Endothelial cell of umbilical vein (primary cell): ENCODE data around the gene PSG6. TPM values are rescaled to one million over a fixed set of nuclear protein-coding genes. Genes with fewer than 3 reads are reported as not detected.
"Not testable (repeated sequence)": the region's sequence is repeated elsewhere in the genome, so short reads cannot be mapped to it uniquely, and the experiment has no call there.

Experiments used
- BruUV-seq: library from RNA; stranded (reverse); fragments of 400-500 nt; replicated peaks from 2 replicates; lab custom pipeline; 2021; lab: Mats Ljungman, UMichigan
- CTCF ChIA-PET: fragments of 300-600, 350-600 bp; sonication (Branson Sonifier 250); formaldehyde crosslinking; loops from one replicate; lab custom pipeline; 2021; ENCODE audit warnings: antibody characterized with exemption, inconsistent platforms; lab: Charles Lee
- POLR2A ChIA-PET: fragments of 300-600, 350-600 bp; sonication (Branson Sonifier 250); formaldehyde crosslinking; loops from one replicate; lab custom pipeline; 2021; ENCODE audit warnings: antibody characterized with exemption, inconsistent platforms; lab: Charles Lee
- DNase-seq: peaks from one replicate; pipeline ENCODE4 v3.0.0-alpha.2; 2011; ENCODE audit warnings: low read depth, low spot score
- FAIRE-seq: peaks from 2 replicates; lab custom pipeline; 2011; peaks lifted over from hg19 to GRCh38; lab: Jason Lieb, UNC
- H2AFZ ChIP-seq: 2 replicates; pipeline ENCODE4 v1.6.0; 2012; ENCODE audit warnings: low read depth, low read length, control low read depth, inconsistent platforms
- H3K27ac ChIP-seq: 2 replicates; pipeline ENCODE4 v1.5.1; 2011; ENCODE audit warnings: low read depth, mild to moderate bottlenecking, control low read depth, low read length, moderate library complexity; ENCODE audit not compliant: insufficient read depth
- H3K27me3 ChIP-seq, 2 experiments: 2 replicates each; pipeline versions ENCODE4 v1.6.0 to v1.6.1; 2011; ENCODE audit warnings: low read length in 2 of 2, mixed read lengths in 1 of 2; ENCODE audit not compliant: control insufficient read depth in 2 of 2, insufficient read depth in 2 of 2
- H3K36me3 ChIP-seq, 2 experiments: 2 replicates in 1 of 2; 3 replicates in 1 of 2; pipeline ENCODE4 v1.5.1; 2011; ENCODE audit warnings: low read length in 2 of 2, mild to moderate bottlenecking in 1 of 2, moderate library complexity in 1 of 2; ENCODE audit not compliant: control insufficient read depth in 2 of 2, insufficient read depth in 2 of 2; ENCODE audit errors: extremely low read depth in 1 of 2
- H3K4me1 ChIP-seq: 3 replicates; pipeline ENCODE4 v1.5.1; 2011; ENCODE audit warnings: mild to moderate bottlenecking, low read length; ENCODE audit not compliant: control insufficient read depth, insufficient read depth; ENCODE audit errors: extremely low read depth
- H3K4me2 ChIP-seq: 2 replicates; pipeline ENCODE4 v1.6.1; 2011; ENCODE audit warnings: low read length, control low read depth, mixed read lengths; ENCODE audit not compliant: insufficient read depth
- H3K4me3 ChIP-seq, 3 experiments: fragments of 200-600 bp in 1 of 3; sonication (generic), shearing (Covaris generic) in 1 of 3; replicated peaks in 1 of 3; 2 replicates each; pipeline ENCODE4 v1.5.1; 2011 to 2016; ENCODE audit warnings: control low read depth in 3 of 3, low read length in 3 of 3, mild to moderate bottlenecking in 2 of 3, inconsistent platforms in 1 of 3, low read depth in 1 of 3, moderate library complexity in 1 of 3; ENCODE audit not compliant: insufficient read depth in 1 of 3
- H3K79me2 ChIP-seq: 2 replicates; pipeline ENCODE4 v1.6.0; 2012; ENCODE audit warnings: low read length, inconsistent platforms; ENCODE audit not compliant: control insufficient read depth, insufficient read depth
- H3K9ac ChIP-seq: replicated peaks from 2 replicates; pipeline ENCODE3; 2011; ENCODE audit warnings: low read length, control low read depth; ENCODE audit not compliant: insufficient read depth; ENCODE audit errors: extremely low read depth
- H3K9me1 ChIP-seq: replicated peaks from 3 replicates; pipeline ENCODE4 v1.6.0; 2011; ENCODE audit warnings: mild to moderate bottlenecking, low read length; ENCODE audit not compliant: control insufficient read depth, insufficient read depth; ENCODE audit errors: extremely low read depth
- H3K9me3 ChIP-seq: replicated peaks from 2 replicates; pipeline ENCODE4 v1.5.1; 2012; ENCODE audit warnings: low read length, inconsistent platforms; ENCODE audit not compliant: control insufficient read depth, insufficient read depth
- H4K20me1 ChIP-seq: replicated peaks from 2 replicates; pipeline ENCODE3; 2011; ENCODE audit warnings: mild to moderate bottlenecking, low read length; ENCODE audit not compliant: control insufficient read depth, insufficient read depth; ENCODE audit errors: extremely low read depth
- CTCF ChIP-seq, 2 donors: IDR thresholded peaks; 1 replicate in 1 of 2; 2 replicates in 1 of 2; pipeline ENCODE4 v1.5.1; 2011; ENCODE audit warnings: low read length in 2 of 2, mild to moderate bottlenecking in 2 of 2, moderate library complexity in 2 of 2, control low read depth in 1 of 2, inconsistent platforms in 1 of 2, low read depth in 1 of 2; ENCODE audit not compliant: insufficient read depth in 1 of 2; ENCODE audit errors: extremely low read depth in 1 of 2
- EZH2 ChIP-seq: IDR thresholded peaks from 2 replicates; pipeline ENCODE4 v1.6.1; 2012; ENCODE audit warnings: borderline replicate concordance, low read depth, mild to moderate bottlenecking, moderate library complexity, low read length, inconsistent platforms; ENCODE audit not compliant: severe bottlenecking
- FOS ChIP-seq: IDR thresholded peaks from 2 replicates; pipeline ENCODE4 v1.6.1; 2011; ENCODE audit warnings: mild to moderate bottlenecking, low read length, moderate library complexity, borderline replicate concordance; ENCODE audit not compliant: insufficient read depth
- GATA2 ChIP-seq: IDR thresholded peaks from 2 replicates; pipeline ENCODE4 v1.7.0; 2011; ENCODE audit warnings: low read depth, mild to moderate bottlenecking, moderate library complexity, mixed read lengths, low read length; ENCODE audit not compliant: insufficient read length, insufficient read depth
- JUN ChIP-seq: IDR thresholded peaks from 2 replicates; pipeline ENCODE4 v1.6.1; 2011; ENCODE audit warnings: borderline replicate concordance, low read depth; ENCODE audit not compliant: insufficient read length, insufficient read depth
- MAX ChIP-seq: IDR thresholded peaks from 2 replicates; pipeline ENCODE4 v1.6.1; 2011; ENCODE audit not compliant: insufficient read depth, insufficient read length
- MYC ChIP-seq: IDR thresholded peaks from one replicate; pipeline ENCODE4 v1.6.1; 2011; ENCODE audit warnings: mild to moderate bottlenecking, low read depth, low read length
- POLR2A ChIP-seq: IDR thresholded peaks from 2 replicates; pipeline ENCODE4 v1.6.1; 2012; ENCODE audit warnings: low read depth, mild to moderate bottlenecking, control low read depth, low read length
- POLR2AphosphoS5 ChIP-seq: IDR thresholded peaks from 2 replicates; pipeline ENCODE4 v1.6.1; 2012; ENCODE audit warnings: low read depth, mild to moderate bottlenecking, control low read depth, low read length, moderate library complexity; ENCODE audit not compliant: insufficient read depth
- dilution Hi-C: fragments of 300-500 bp; cut with MboI; formaldehyde crosslinking; loops from one replicate; pipeline ENCODE4 v1.15.0; 2019; ENCODE audit warnings: low sequenced_read_pairs; ENCODE audit not compliant: extremely low pct_ligation_motif_present
- intact Hi-C: fragments of 100-400 bp; cut with micrococcal nuclease; formaldehyde crosslinking; loops from one replicate; pipeline ENCODE4 v1.10.0; 2022
- polyA plus RNA-seq, 4 experiments: library from polyadenylated mRNA; depleted of rRNA in 3 of 4; stranded (reverse) in 3 of 4; unstranded in 1 of 4; fragments of >200 nt; gene quantifications; 2 replicates each; pipeline versions ENCODE4 v1.2.1 to v1.2.3, GENCODE V29; 2011 to 2012; ENCODE audit warnings: missing spikeins in 1 of 4
- total RNA-seq: library from RNA; stranded (reverse); gene quantifications from 2 replicates; pipeline ENCODE4 v1.2.3, GENCODE V29; 2021

PSG6 gene
- total and polyA plus RNA-seq, 2 donors (not counting 3 experiments of a cell fraction or from before 2014, with no cell fraction given) = not detected

GRCh38 chr19:42919757-42920079 lies 2.0 kb upstream of the PSG6 start:
- Histone ChIP-seq H3K79me2 (no peaks in the 10 kb centered on the region), H3K4me2 (no peak overlapping the region), H4K20me1 (no peaks in the 10 kb centered on the region), H2AFZ (no peak overlapping the region), H3K9ac (no peak overlapping the region), H3K9me1 (no peaks in the 10 kb centered on the region), H3K27me3 (no peaks in the 10 kb centered on the region), H3K4me1 (no peaks in the 10 kb centered on the region), H3K27ac (no peak overlapping the region), H3K36me3 (no peaks in the 10 kb centered on the region), H3K4me3 (no peak overlapping the region), H3K9me3 (no peaks in the 10 kb centered on the region)
- dilution Hi-C loops = no loop called here
- no TSS peak for BruUV-seq
- FAIRE-seq (no peak), DNase-seq (no peak)
- POLR2A ChIA-PET = no interaction called here
- CTCF ChIA-PET = no interaction called here
- intact Hi-C loops = loop anchor here (10.0 kb wide), 1 partner anchor 125 kb away; no protein-coding TSS in a partner anchor
- TF ChIP-seq MAX (no peak), POLR2AphosphoS5 (no peak), CTCF (IDR thresholded peaks at IDR 0.05; ENCODE audit: extremely low read depth in 1 of 2, insufficient read depth in 1 of 2, low read depth in 1 of 2, low read length in 2 of 2) (no peak), JUN (no peak), EZH2 (no peak), FOS (no peak), POLR2A (no peak), GATA2 (no peak), MYC (no peak)

GRCh38 chr19:42919070-42919756 lies 1.5 kb upstream of the PSG6 start:
- H3K9me1 ChIP-seq, H3K36me3 ChIP-seq, dilution Hi-C loops, CTCF ChIA-PET, H3K79me2 ChIP-seq, H3K4me1 ChIP-seq, H3K9ac ChIP-seq, H2AFZ ChIP-seq, H3K4me3 ChIP-seq, H3K27ac ChIP-seq, FAIRE-seq, H3K4me2 ChIP-seq, H3K9me3 ChIP-seq, POLR2A ChIA-PET, DNase-seq, intact Hi-C loops, BruUV-seq, H3K27me3 ChIP-seq, H4K20me1 ChIP-seq: not testable (repeated sequence)
